Duodenal mucosa (tissue), 2 donors: ENCODE results near the gene HAS3.

Experiments
- H3K27ac ChIP-seq: one replicate; pipeline ENCODE4 v1.7.0; 2013; ENCODE audit warnings: low read depth, low read length
- H3K27me3 ChIP-seq, 2 donors: one replicate each; pipeline ENCODE4 v1.7.0; 2013; ENCODE audit warnings: low read length in 2 of 2, control low read depth in 1 of 2; ENCODE audit not compliant: insufficient read depth in 2 of 2, control insufficient read depth in 1 of 2
- H3K36me3 ChIP-seq, 2 donors: one replicate each; pipeline ENCODE4 v1.7.0; 2013; ENCODE audit warnings: low read length in 2 of 2, control low read depth in 1 of 2; ENCODE audit not compliant: insufficient read depth in 2 of 2, control insufficient read depth in 1 of 2
- H3K4me1 ChIP-seq, 2 donors: one replicate each; pipeline ENCODE4 v1.7.0; 2013; ENCODE audit warnings: low read length in 2 of 2, control low read depth in 1 of 2; ENCODE audit not compliant: insufficient read depth in 2 of 2, control insufficient read depth in 1 of 2
- H3K4me3 ChIP-seq, 2 donors: one replicate each; pipeline ENCODE4 v1.7.0; 2013; ENCODE audit warnings: low read length in 2 of 2, low read depth in 1 of 2
- H3K9ac ChIP-seq, 2 donors: one replicate each; pipeline ENCODE4 v1.7.0; 2013; ENCODE audit warnings: low read length in 2 of 2, low read depth in 1 of 2
- H3K9me3 ChIP-seq, 2 donors: one replicate each; pipeline ENCODE4 v1.7.0; 2013; ENCODE audit warnings: low read length in 2 of 2, control low read depth in 1 of 2; ENCODE audit not compliant: control insufficient read depth in 1 of 2

HAS3 gene

DNA sequence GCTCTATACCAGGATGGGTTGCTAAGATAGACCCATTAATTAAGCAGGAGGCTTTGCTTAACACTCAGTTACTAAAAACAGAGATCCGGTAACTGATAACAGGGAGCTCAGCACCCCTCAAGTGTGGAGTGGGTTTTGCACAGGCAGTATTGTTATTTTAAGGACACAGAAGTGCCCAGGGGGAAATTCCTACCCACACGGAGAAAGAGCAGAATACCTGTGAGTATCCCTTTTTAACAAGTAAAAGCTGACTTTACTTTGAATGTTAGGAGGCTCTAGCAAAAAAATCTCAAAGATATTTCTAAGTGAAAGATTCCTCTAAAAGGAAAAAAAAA, 32.8 kb upstream of the HAS3 start:
- Histone ChIP-seq H3K4me3 (no peak overlapping the region), H3K4me1 (peaks cover 10 to 11% of the 10 kb centered on the region in 2 donors), H3K9me3 (no peaks in the 10 kb centered on the region), H3K27me3 (no peaks in the 10 kb centered on the region), H3K9ac (no peak overlapping the region), H3K36me3 (no peaks in the 10 kb centered on the region), H3K27ac (no peak overlapping the region)

- Histone ChIP-seq H3K27ac (no peak overlapping the region), H3K4me1 (peaks cover 10 to 11% of the 10 kb centered on the region in 2 donors), H3K4me3 (no peak overlapping the region), H3K27me3 (no peaks in the 10 kb centered on the region), H3K36me3 (no peaks in the 10 kb centered on the region), H3K9me3 (no peaks in the 10 kb centered on the region), H3K9ac (no peak overlapping the region)
These were observed 32.2 kb upstream of the HAS3 start for GRCh38 chr16:69073181-69073702.

DNA sequence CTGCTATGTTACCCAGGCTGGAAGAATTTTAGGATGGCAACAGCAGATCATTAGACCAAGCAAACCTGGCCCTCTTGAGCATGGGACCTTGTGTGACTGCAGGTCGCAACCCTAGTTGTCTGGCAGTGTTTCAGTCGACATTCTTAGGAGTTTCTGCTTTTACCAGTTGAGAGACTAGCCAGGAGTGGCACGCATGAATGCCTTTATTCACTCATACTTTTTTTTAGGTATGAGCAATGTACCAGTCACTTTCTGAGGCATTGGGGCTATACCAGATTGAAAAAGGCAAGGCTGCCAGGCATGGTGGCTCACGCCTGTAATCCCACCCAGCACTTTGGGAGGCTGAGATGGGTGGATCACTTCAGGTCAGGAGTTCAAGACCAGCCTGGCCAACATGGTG, 28.2 kb upstream of the HAS3 start:
- H3K27me3 ChIP-seq: no peaks in the 10 kb centered on the region
- peaks cover 4 to 5% of the 10 kb centered on the region in 2 donors for H3K4me1 ChIP-seq
- H3K27ac ChIP-seq: no peak overlapping the region
- H3K36me3 ChIP-seq: no peaks in the 10 kb centered on the region
- H3K4me3 ChIP-seq: no peak overlapping the region
- no peak overlapping the region for H3K9ac ChIP-seq
- H3K9me3 ChIP-seq: no peaks in the 10 kb centered on the region

DNA sequence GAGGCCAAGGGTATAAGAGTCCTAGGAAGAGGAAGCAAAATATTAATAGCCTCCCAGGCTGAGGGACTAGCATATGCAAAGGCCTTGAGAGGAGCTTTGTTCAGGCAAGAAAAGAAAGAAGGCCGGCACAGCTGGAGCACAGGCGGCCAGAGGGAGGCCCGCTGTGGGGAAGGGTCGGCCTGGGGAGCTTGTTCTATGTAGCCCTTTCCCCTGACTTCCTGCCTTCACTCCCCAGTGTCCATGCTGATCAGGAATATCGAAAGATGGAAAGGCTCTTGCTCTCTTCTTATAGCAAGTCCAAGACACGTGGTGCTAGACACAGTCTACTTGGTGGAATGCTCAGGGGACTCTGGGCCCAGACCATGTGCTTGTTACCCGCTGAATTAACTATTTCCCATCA, 27.4 kb upstream of the HAS3 start:
- H3K27ac ChIP-seq: no peak overlapping the region
- no peak overlapping the region for H3K9ac ChIP-seq
- H3K4me3 ChIP-seq: no peak overlapping the region
- H3K9me3 ChIP-seq: no peaks in the 10 kb centered on the region
- H3K36me3 ChIP-seq: no peaks in the 10 kb centered on the region
- no peaks in the 10 kb centered on the region for H3K27me3 ChIP-seq
- no peaks in the 10 kb centered on the region for H3K4me1 ChIP-seq

GRCh38 chr16:69079697-69080096, 25.8 kb upstream of the HAS3 start:
- Histone ChIP-seq H3K36me3 (peaks cover 0 to 5% of the 10 kb centered on the region in 2 donors), H3K9me3 (no peaks in the 10 kb centered on the region), H3K27ac (no peak overlapping the region), H3K4me1 (no peaks in the 10 kb centered on the region), H3K4me3 (no peak overlapping the region), H3K9ac (no peak overlapping the region), H3K27me3 (no peaks in the 10 kb centered on the region)

DNA sequence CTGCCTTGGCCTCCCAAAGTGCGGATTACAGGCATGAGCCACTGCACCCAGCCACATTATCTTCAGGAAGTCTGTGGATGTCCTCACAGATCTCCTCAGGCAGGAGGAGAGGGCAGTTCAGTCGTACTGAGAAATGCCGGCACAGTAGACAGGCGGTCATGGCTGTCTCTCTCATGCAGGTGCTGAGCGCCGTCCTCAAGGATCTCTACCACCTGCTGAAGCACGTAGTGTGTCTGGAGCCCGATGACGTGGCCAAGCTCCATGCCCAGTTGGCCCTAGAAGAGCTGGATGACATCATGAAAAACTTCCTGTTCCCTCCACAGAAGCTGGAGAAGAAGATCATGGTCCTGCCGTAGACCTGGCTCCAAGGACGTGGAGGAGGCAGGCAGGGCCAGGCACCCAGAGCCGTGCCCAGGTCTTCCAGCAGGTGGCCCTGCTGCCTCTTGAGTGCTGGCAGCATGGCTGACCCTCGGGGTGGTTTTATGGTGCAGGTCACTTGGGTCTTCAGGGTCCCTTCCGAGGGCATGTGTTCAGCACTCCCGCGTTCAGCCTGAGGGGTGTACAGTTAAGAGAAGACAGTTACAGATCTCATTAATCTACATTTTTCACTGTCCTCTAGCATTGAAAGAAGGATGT, 22.0 kb upstream of the HAS3 start:
- Histone ChIP-seq H3K36me3 (peaks cover 0 to 5% of the 10 kb centered on the region in 2 donors), H3K27ac (no peak overlapping the region), H3K9me3 (no peaks in the 10 kb centered on the region), H3K27me3 (no peaks in the 10 kb centered on the region), H3K9ac (no peak overlapping the region), H3K4me3 (no peak overlapping the region), H3K4me1 (no peaks in the 10 kb centered on the region)

DNA sequence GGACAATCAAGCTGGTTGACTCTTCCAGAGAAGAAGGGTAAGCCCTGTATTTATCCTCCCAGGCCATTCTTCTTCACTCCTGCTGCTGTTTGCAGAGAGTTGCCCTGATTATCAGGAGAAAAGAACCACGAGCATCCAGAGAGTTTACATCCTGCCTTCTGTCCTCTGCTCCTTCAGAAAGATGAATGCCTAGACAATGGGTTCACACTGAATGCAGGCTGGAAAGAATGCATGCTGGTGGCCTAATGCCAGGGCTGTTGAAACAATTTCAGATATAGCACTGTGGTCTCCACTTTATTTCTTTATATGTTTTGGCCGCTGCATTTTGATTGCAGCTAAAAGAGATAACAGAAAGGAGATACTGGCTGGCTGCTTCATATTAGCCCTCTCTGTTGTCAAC, 21.2 kb upstream of the HAS3 start:
- Histone ChIP-seq H3K27me3 (no peaks in the 10 kb centered on the region), H3K4me3 (no peak overlapping the region), H3K27ac (no peak overlapping the region)

DNA sequence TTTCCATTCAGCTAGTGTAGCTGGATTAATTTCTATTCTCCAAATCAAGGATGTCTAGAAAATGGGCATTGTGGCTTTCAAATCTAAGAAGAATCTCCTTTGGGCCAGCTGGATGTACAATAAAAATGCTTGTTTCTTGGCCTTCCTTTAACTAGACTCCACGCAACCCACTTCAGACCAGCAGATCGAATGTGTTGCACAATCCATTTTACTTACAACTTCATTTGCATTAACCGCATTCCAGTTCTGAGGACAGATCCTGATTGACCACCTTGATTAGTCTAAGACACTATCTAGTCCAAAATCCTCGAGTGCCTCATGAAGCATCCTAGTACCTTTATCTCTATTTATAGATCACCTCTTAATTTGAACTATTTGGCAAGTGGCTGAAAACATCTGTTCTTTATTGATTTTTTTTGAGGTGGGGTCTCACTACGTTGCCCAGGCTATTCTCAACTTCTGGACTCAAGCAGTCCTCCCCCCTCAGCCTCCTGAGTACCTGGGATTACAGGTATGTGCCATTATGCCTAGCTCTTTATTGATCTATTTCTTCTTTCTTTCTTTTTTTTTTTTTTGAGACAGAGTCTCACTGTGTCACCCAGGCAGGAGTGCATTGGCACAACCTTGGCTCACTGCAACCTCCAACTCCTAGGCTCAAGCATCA, 20.3 kb upstream of the HAS3 start:
- peaks cover 13 to 15% of the 10 kb centered on the region in 2 donors for H3K4me1 ChIP-seq
- H3K9me3 ChIP-seq: no peaks in the 10 kb centered on the region
- H3K27ac ChIP-seq: no peak overlapping the region
- H3K36me3 ChIP-seq: peaks cover 0 to 5% of the 10 kb centered on the region in 2 donors
- no peaks in the 10 kb centered on the region for H3K27me3 ChIP-seq
- no peak overlapping the region for H3K9ac ChIP-seq
- H3K4me3 ChIP-seq: no peak overlapping the region

More for the DNA sequence above, 21.2 kb upstream of the HAS3 start:
- Histone ChIP-seq H3K36me3 (peaks cover 0 to 5% of the 10 kb centered on the region in 2 donors), H3K9me3 (no peaks in the 10 kb centered on the region), H3K9ac (no peak overlapping the region), H3K4me1 (peaks cover 6% of the 10 kb centered on the region in 2 donors)

- Histone ChIP-seq H3K27me3 (no peaks in the 10 kb centered on the region), H3K4me1 (peaks cover 13 to 16% of the 10 kb centered on the region in 2 donors), H3K9ac (no peak overlapping the region), H3K4me3 (no peak overlapping the region), H3K9me3 (no peaks in the 10 kb centered on the region), H3K36me3 (peaks cover 0 to 5% of the 10 kb centered on the region in 2 donors), H3K27ac (no peak overlapping the region)
These were observed 18.3 kb upstream of the HAS3 start for GRCh38 chr16:69087161-69087581.

GRCh38 chr16:69088684-69089083, 16.8 kb upstream of the HAS3 start:
- peaks cover 0 to 5% of the 10 kb centered on the region in 2 donors for H3K36me3 ChIP-seq
- H3K27ac ChIP-seq: no peak overlapping the region
- H3K4me3 ChIP-seq: no peak overlapping the region
- no peak overlapping the region for H3K9ac ChIP-seq
- H3K9me3 ChIP-seq: no peaks in the 10 kb centered on the region
- no peaks in the 10 kb centered on the region for H3K27me3 ChIP-seq
- H3K4me1 ChIP-seq: peaks cover 13 to 16% of the 10 kb centered on the region in 2 donors
